GM12892 (cell line): Measurements from ENCODE around the gene AMD1.

Experiments
- POLR2A ChIP-seq: IDR thresholded peaks from 2 replicates; pipeline ENCODE4 v1.6.1; 2011; ENCODE audit warnings: low read depth, low read length, control low read depth
- POLR2AphosphoS5 ChIP-seq: IDR thresholded peaks from 2 replicates; pipeline ENCODE4 v1.6.1; 2011; ENCODE audit warnings: low read depth, low read length, control low read depth
- TAF1 ChIP-seq: IDR thresholded peaks from 2 replicates; pipeline ENCODE4 v1.6.1; 2011; ENCODE audit warnings: low read depth, mild to moderate bottlenecking, control low read depth, low read length, borderline replicate concordance

GRCh38 chr6:110939429-110940200 is 65.0 kb downstream of the AMD1 start:
- TF ChIP-seq POLR2AphosphoS5 (no peak), TAF1 (no peak), POLR2A (no peak)
